HG02798 (cell line): ENCODE results near the gene WDR49.

ENCODE experiments used
- ATAC-seq: cut with Tn5 transposase; IDR thresholded peaks from one replicate; pipeline ENCODE4 v1.9.1; 2021; ENCODE audit warnings: mild to moderate bottlenecking; ENCODE audit not compliant: unreplicated experiment, poor library complexity

Gene WDR49

GRCh38 chr3:167497903-167498302 is 155.8 kb downstream of the WDR49 start:
- ATAC-seq: no peak

- no peak for ATAC-seq
Measured at GRCh38 chr3:167493244-167493643, 160.5 kb downstream of the WDR49 start.

- no peak for ATAC-seq
Measured at GRCh38 chr3:167491621-167492020, 162.1 kb downstream of the WDR49 start.

- no peak for ATAC-seq
Measured at GRCh38 chr3:167489571-167489970, 164.2 kb downstream of the WDR49 start.

- no peak for ATAC-seq
Measured at GRCh38 chr3:167487556-167487955, 166.2 kb downstream of the WDR49 start.

GRCh38 chr3:167484551-167484950 is 169.2 kb downstream of the WDR49 start:
- ATAC-seq: no peak

GRCh38 chr3:167483708-167484475 is 169.8 kb downstream of the WDR49 start:
- no peak for ATAC-seq

GRCh38 chr3:167481164-167481563 is 172.6 kb downstream of the WDR49 start:
- no peak for ATAC-seq

- ATAC-seq: no peak
Measured at GRCh38 chr3:167480748-167481147, 173.0 kb downstream of the WDR49 start.

- no peak for ATAC-seq
Measured at GRCh38 chr3:167473863-167474262, 179.9 kb downstream of the WDR49 start, which contains the start of gene SERPINI2. Gene SERPINI2 (minus strand): TSS chr3:167474042. CDS start chr3:167471834, 2,208 bp downstream.

- no peak for ATAC-seq
Measured at GRCh38 chr3:167469381-167469780, 184.4 kb downstream of the WDR49 start.

- no peak for ATAC-seq
Measured at GRCh38 chr3:167467848-167468611, 185.7 kb downstream of the WDR49 start.

- no peak for ATAC-seq
Measured at GRCh38 chr3:167466966-167467365, 186.8 kb downstream of the WDR49 start.

- no peak for ATAC-seq
Measured at GRCh38 chr3:167456157-167456799, 197.5 kb downstream of the WDR49 start.

- ATAC-seq: no peak
Measured at GRCh38 chr3:167453815-167454214, 199.9 kb downstream of the WDR49 start.

- no peak for ATAC-seq
Measured at GRCh38 chr3:167451282-167451681, 202.5 kb downstream of the WDR49 start.

- ATAC-seq: no peak
Measured at GRCh38 chr3:167450675-167451074, 203.1 kb downstream of the WDR49 start.

- no peak for ATAC-seq
Measured at GRCh38 chr3:167450195-167450594, 203.5 kb downstream of the WDR49 start.

GRCh38 chr3:167445491-167445890 is 208.3 kb downstream of the WDR49 start:
- no peak for ATAC-seq

GRCh38 chr3:167441256-167441655 is 212.5 kb downstream of the WDR49 start:
- no peak for ATAC-seq
